Mesothelial cell of epicardium (in vitro differentiated cells): Measurements from ENCODE around the gene PSME2. TPM values are rescaled to one million over a fixed set of nuclear protein-coding genes. Genes with fewer than 3 reads are reported as not detected.

Source experiments
- DNase-seq, 2 experiments: peaks; one replicate each; pipeline ENCODE4 v3.0.0; 2021; ENCODE audit warnings: low spot score in 2 of 2; ENCODE audit not compliant: unreplicated experiment in 2 of 2
- H3K27ac Mint-ChIP-seq: 2 replicates; pipeline ENCODE4 v1.8.0; 2021; ENCODE audit warnings: mixed read lengths
- H3K27me3 Mint-ChIP-seq: 2 replicates; pipeline ENCODE4 v1.8.0; 2021; ENCODE audit warnings: low read depth, mixed read lengths
- H3K36me3 Mint-ChIP-seq: 2 replicates; pipeline ENCODE4 v1.8.0; 2021; ENCODE audit warnings: mixed read lengths
- H3K4me1 Mint-ChIP-seq: 2 replicates; pipeline ENCODE4 v1.8.0; 2021; ENCODE audit warnings: mixed read lengths
- H3K4me3 Mint-ChIP-seq: 2 replicates; pipeline ENCODE4 v1.8.0; 2021; ENCODE audit warnings: mild to moderate bottlenecking, moderate library complexity, mixed read lengths
- H3K9me3 Mint-ChIP-seq: 2 replicates; pipeline ENCODE4 v1.8.0; 2021; ENCODE audit warnings: mixed read lengths
- CTCF ChIP-seq: fragments of 200-600 bp; sonication (generic); IDR thresholded peaks from one replicate; pipeline ENCODE4 v1.5.0; 2021; ENCODE audit warnings: antibody characterized with exemption; ENCODE audit not compliant: unreplicated experiment
- total RNA-seq: library from RNA; stranded (reverse); gene quantifications from 3 replicates; pipeline ENCODE4 v1.2.1, GENCODE V29; 2021

PSME2 gene
- total RNA-seq, 1 donor from 2014 or later: 148 TPM

- H3K9me3 Mint-ChIP-seq: no peaks in the 10 kb centered on the region
- DNase-seq: no peak
- H3K36me3 Mint-ChIP-seq: peaks cover 20% of the 10 kb centered on the region
- H3K4me1 Mint-ChIP-seq: peaks cover 28% of the 10 kb centered on the region
- no peak overlapping the region for H3K27ac Mint-ChIP-seq
- no peak for TF ChIP-seq CTCF
- H3K4me3 Mint-ChIP-seq: no peak overlapping the region
- H3K27me3 Mint-ChIP-seq: no peaks in the 10 kb centered on the region
These were observed 44.0 kb upstream of the PSME2 start for GRCh38 chr14:24190416-24190815.

- H3K4me3 Mint-ChIP-seq: peak overlapping the region; percentile 87
- TF ChIP-seq CTCF: no peak
- peak overlapping the region; percentile 93 for H3K27ac Mint-ChIP-seq
- H3K9me3 Mint-ChIP-seq: no peaks in the 10 kb centered on the region
- H3K36me3 Mint-ChIP-seq: peaks cover 20% of the 10 kb centered on the region
- peaks cover 23% of the 10 kb centered on the region for H3K4me1 Mint-ChIP-seq
- DNase-seq: no peak
- H3K27me3 Mint-ChIP-seq: no peaks in the 10 kb centered on the region
These were observed 43.0 kb upstream of the PSME2 start for GRCh38 chr14:24189460-24189859.

GRCh38 chr14:24189059-24189375 is 42.6 kb upstream of the PSME2 start:
- H3K4me3 Mint-ChIP-seq: peak overlapping the region; percentile 87
- no peaks in the 10 kb centered on the region for H3K9me3 Mint-ChIP-seq
- H3K27me3 Mint-ChIP-seq: no peaks in the 10 kb centered on the region
- DNase-seq: no peak
- no peak for TF ChIP-seq CTCF
- H3K36me3 Mint-ChIP-seq: peaks cover 20% of the 10 kb centered on the region
- H3K27ac Mint-ChIP-seq: peak overlapping the region; percentile 93
- H3K4me1 Mint-ChIP-seq: peaks cover 19% of the 10 kb centered on the region

- DNase-seq: peak; percentile 85 to 91
- peaks cover 22% of the 10 kb centered on the region for H3K36me3 Mint-ChIP-seq
- peak within 1 kb of the TSS; percentile 93 for H3K27ac Mint-ChIP-seq
- peaks cover 17% of the 10 kb centered on the region for H3K4me1 Mint-ChIP-seq
- H3K9me3 Mint-ChIP-seq: no peaks in the 10 kb centered on the region
- no peaks in the 10 kb centered on the region for H3K27me3 Mint-ChIP-seq
- peak within 1 kb of the TSS; percentile 87 for H3K4me3 Mint-ChIP-seq
- no peak for TF ChIP-seq CTCF
These were observed 42.0 kb upstream of the PSME2 start, which contains the start of gene IPO4 for GRCh38 chr14:24188251-24189058. Gene IPO4, minus strand, starts transcription at chr14:24188816. Its CDS starts 29 bp downstream, at chr14:24188787.

GRCh38 chr14:24187539-24187915 is 41.1 kb upstream of the PSME2 start:
- no peak for DNase-seq
- peak overlapping the region; percentile 87 for H3K4me3 Mint-ChIP-seq
- peaks cover 17% of the 10 kb centered on the region for H3K4me1 Mint-ChIP-seq
- TF ChIP-seq CTCF: no peak
- no peaks in the 10 kb centered on the region for H3K27me3 Mint-ChIP-seq
- peaks cover 18% of the 10 kb centered on the region for H3K36me3 Mint-ChIP-seq
- H3K9me3 Mint-ChIP-seq: no peaks in the 10 kb centered on the region
- H3K27ac Mint-ChIP-seq: peak overlapping the region; percentile 93
